Smooth muscle cell (in vitro differentiated cells): ENCODE data around the gene IGSF8. TPM values are rescaled to one million over a fixed set of nuclear protein-coding genes. Genes with fewer than 3 reads are reported as not detected.
A peak's percentile ranks its signal among the peaks of the same experiment; 100 is the strongest.

Experiments used
- DNase-seq: peaks from one replicate; lab custom pipeline; 2025; ENCODE audit not compliant: unreplicated experiment; lab: John Stamatoyannopoulos, UW
- H2AFZ ChIP-seq: fragments of 200-600 bp; sonication (generic); 2 replicates; pipeline ENCODE4 v1.6.0; 2016; ENCODE audit warnings: antibody characterized with exemption, low read depth, mild to moderate bottlenecking
- H3F3A ChIP-seq: fragments of 200-600 bp; sonication (generic); 2 replicates; pipeline ENCODE4 v1.6.0; 2017; ENCODE audit warnings: antibody characterized with exemption, low read depth
- H3K27ac ChIP-seq: fragments of 200-600 bp; sonication (generic); 2 replicates; pipeline ENCODE4 v1.5.1; 2016; ENCODE audit warnings: low read depth, mild to moderate bottlenecking
- H3K27me3 ChIP-seq: fragments of 200-600 bp; sonication (generic); 2 replicates; pipeline ENCODE4 v1.6.1; 2016; ENCODE audit warnings: low read depth, mild to moderate bottlenecking
- H3K36me3 ChIP-seq: fragments of 200-600 bp; sonication (generic); 2 replicates; pipeline ENCODE4 v1.5.1; 2016; ENCODE audit warnings: low read depth
- H3K4me1 ChIP-seq: fragments of 200-600 bp; sonication (generic); 2 replicates; pipeline ENCODE4 v1.5.1; 2016; ENCODE audit warnings: low read depth
- H3K4me2 ChIP-seq: fragments of 200-600 bp; sonication (generic); 2 replicates; pipeline ENCODE4 v1.6.0; 2016; ENCODE audit warnings: mild to moderate bottlenecking
- H3K4me3 ChIP-seq: fragments of 200-600 bp; sonication (generic); 2 replicates; pipeline ENCODE4 v1.5.1; 2016; ENCODE audit warnings: mild to moderate bottlenecking
- H3K79me2 ChIP-seq: fragments of 200-600 bp; sonication (generic); 2 replicates; pipeline ENCODE4 v1.6.0; 2016; ENCODE audit warnings: low read depth, mild to moderate bottlenecking
- H3K9ac ChIP-seq: fragments of 200-600 bp; sonication (generic); 2 replicates; pipeline ENCODE4 v1.6.0; 2016; ENCODE audit warnings: low read depth
- H3K9me3 ChIP-seq: fragments of 200-600 bp; sonication (generic); replicated peaks from 2 replicates; pipeline ENCODE4 v1.5.1; 2016; ENCODE audit warnings: low read depth
- H4K20me1 ChIP-seq: fragments of 200-600 bp; sonication (generic); 2 replicates; pipeline ENCODE4 v1.6.0; 2016; ENCODE audit warnings: low read depth
- CTCF ChIP-seq: fragments of 200-600 bp; sonication (generic); IDR thresholded peaks from 2 replicates; pipeline ENCODE4 v1.5.1; 2017; ENCODE audit warnings: borderline replicate concordance, mild to moderate bottlenecking, antibody characterized with exemption; ENCODE audit not compliant: insufficient read depth, poor library complexity, severe bottlenecking
- WGBS: methylation state at CpG from one replicate; pipeline ENCODE4 v1.1.7; 2016; ENCODE audit warnings: low lambda C conversion rate; 5-methylcytosine and 5-hydroxymethylcytosine counted together
- polyA plus RNA-seq: library from polyadenylated mRNA; unstranded; fragments of >200 nt; fragmentation: Nextera tagmentation; extraction: Ambion mirVana; gene quantifications from 2 replicates; pipeline ENCODE4 v1.2.1, GENCODE V29; 2016
- total RNA-seq: library from RNA; depleted of rRNA; stranded (reverse); fragments of >200 nt; gene quantifications from 2 replicates; pipeline ENCODE4 v1.2.3, GENCODE V29; 2014

IGSF8 gene
- total and polyA plus RNA-seq, 2 experiments from 2014 or later: 20.8 to 30.2 TPM

GRCh38 chr1:160079448-160079847 lies 19.0 kb downstream of the IGSF8 start:
- no peak overlapping the region for H2AFZ ChIP-seq
- no peak overlapping the region for H3K27ac ChIP-seq
- H4K20me1 ChIP-seq: no peaks in the 10 kb centered on the region
- H3K4me3 ChIP-seq: no peak overlapping the region
- no peaks in the 10 kb centered on the region for H3K9me3 ChIP-seq
- H3K79me2 ChIP-seq: no peaks in the 10 kb centered on the region
- no peak overlapping the region for H3K4me2 ChIP-seq
- peaks cover 82% of the 10 kb centered on the region for H3K27me3 ChIP-seq
- no peak for TF ChIP-seq CTCF
- no peak for DNase-seq
- 73% methylated on average over 4 of the region's 4 CpGs for WGBS
- no peaks in the 10 kb centered on the region for H3F3A ChIP-seq
- H3K36me3 ChIP-seq: no peaks in the 10 kb centered on the region
- no peak overlapping the region for H3K9ac ChIP-seq
- H3K4me1 ChIP-seq: no peaks in the 10 kb centered on the region

GRCh38 chr1:160078512-160079195 lies 19.8 kb downstream of the IGSF8 start:
- no peak overlapping the region for H2AFZ ChIP-seq
- 25% methylated on average over 8 of the region's 8 CpGs for WGBS
- H4K20me1 ChIP-seq: no peaks in the 10 kb centered on the region
- no peaks in the 10 kb centered on the region for H3K79me2 ChIP-seq
- no peaks in the 10 kb centered on the region for H3F3A ChIP-seq
- H3K4me3 ChIP-seq: no peak overlapping the region
- no peaks in the 10 kb centered on the region for H3K9me3 ChIP-seq
- no peak overlapping the region for H3K9ac ChIP-seq
- H3K27ac ChIP-seq: no peak overlapping the region
- no peaks in the 10 kb centered on the region for H3K36me3 ChIP-seq
- peaks cover 74% of the 10 kb centered on the region for H3K27me3 ChIP-seq
- no peak overlapping the region for H3K4me2 ChIP-seq
- DNase-seq: no peak
- peak; percentile 73 for TF ChIP-seq CTCF
- no peaks in the 10 kb centered on the region for H3K4me1 ChIP-seq

- H3K27ac ChIP-seq: no peak overlapping the region
- TF ChIP-seq CTCF: no peak
- no peaks in the 10 kb centered on the region for H4K20me1 ChIP-seq
Measured at GRCh38 chr1:160077486-160077885, 20.9 kb downstream of the IGSF8 start.

GRCh38 chr1:160076295-160076694 lies 22.1 kb downstream of the IGSF8 start:
- Histone ChIP-seq H3K4me2 (no peak overlapping the region), H3F3A (no peaks in the 10 kb centered on the region), H3K9me3 (no peaks in the 10 kb centered on the region), H3K9ac (no peak overlapping the region), H3K27me3 (peaks cover 63% of the 10 kb centered on the region), H3K36me3 (no peaks in the 10 kb centered on the region), H3K4me3 (no peak overlapping the region), H4K20me1 (no peaks in the 10 kb centered on the region), H3K27ac (no peak overlapping the region), H3K4me1 (no peaks in the 10 kb centered on the region), H2AFZ (no peak overlapping the region), H3K79me2 (no peaks in the 10 kb centered on the region)
- TF ChIP-seq CTCF: no peak
- DNase-seq: no peak
- WGBS: 71% methylated on average over 3 of the region's 3 CpGs

More at GRCh38 chr1:160077486-160077885, 20.9 kb downstream of the IGSF8 start:
- Histone ChIP-seq H3K36me3 (no peaks in the 10 kb centered on the region), H3K4me2 (no peak overlapping the region), H3K9me3 (no peaks in the 10 kb centered on the region), H2AFZ (no peak overlapping the region), H3K27me3 (peaks cover 63% of the 10 kb centered on the region), H3K79me2 (no peaks in the 10 kb centered on the region), H3K4me1 (no peaks in the 10 kb centered on the region), H3F3A (no peaks in the 10 kb centered on the region), H3K9ac (no peak overlapping the region), H3K4me3 (no peak overlapping the region)
- DNase-seq: no peak
